Mesenchymal stem cell (in vitro differentiated cells and primary cell): ENCODE data around the gene PTPRN2.
"Not testable (repeated sequence)": the region's sequence is repeated elsewhere in the genome, so short reads cannot be mapped to it uniquely, and the experiment has no call there.

Experiments used
- DNase-seq: peaks from one replicate; pipeline ENCODE4 v3.0.0-alpha.2; 2013
- H2AFZ ChIP-seq: one replicate; pipeline ENCODE4 v1.6.1; 2013; ENCODE audit warnings: low read depth, mild to moderate bottlenecking, control low read depth, inconsistent platforms, low read length, moderate library complexity
- H2AK5ac ChIP-seq: 2 replicates; pipeline ENCODE4 v1.6.1; 2013; ENCODE audit warnings: low read length, moderate library complexity, mild to moderate bottlenecking, inconsistent platforms; ENCODE audit not compliant: severe bottlenecking
- H2BK120ac ChIP-seq: one replicate; pipeline ENCODE4 v1.6.1; 2013; ENCODE audit warnings: low read depth, mild to moderate bottlenecking, inconsistent platforms, low read length, moderate library complexity
- H2BK12ac ChIP-seq, 2 experiments: one replicate each; pipeline ENCODE4 v1.6.1; 2013; ENCODE audit warnings: inconsistent platforms in 2 of 2, low read length in 2 of 2, mild to moderate bottlenecking in 2 of 2, moderate library complexity in 2 of 2, control low read depth in 1 of 2
- H2BK15ac ChIP-seq: one replicate; pipeline ENCODE4 v1.6.1; 2013; ENCODE audit warnings: mild to moderate bottlenecking, low read depth, inconsistent platforms; ENCODE audit not compliant: poor library complexity, severe bottlenecking
- H2BK5ac ChIP-seq: 2 replicates; pipeline ENCODE4 v1.6.1; 2013; ENCODE audit warnings: low read depth, mild to moderate bottlenecking, low read length, control low read depth, inconsistent platforms; ENCODE audit not compliant: poor library complexity, severe bottlenecking
- H3K14ac ChIP-seq, 2 experiments: one replicate each; pipeline ENCODE4 v1.6.1; 2013; ENCODE audit warnings: inconsistent platforms in 2 of 2, low read length in 2 of 2, control low read depth in 1 of 2, mild to moderate bottlenecking in 1 of 2, moderate library complexity in 1 of 2
- H3K18ac ChIP-seq, 2 experiments: one replicate each; pipeline ENCODE4 v1.6.1; 2013; ENCODE audit warnings: inconsistent platforms in 2 of 2, low read length in 2 of 2, control low read depth in 1 of 2, low read depth in 1 of 2, mild to moderate bottlenecking in 1 of 2
- H3K23ac ChIP-seq, 2 experiments: one replicate each; pipeline ENCODE4 v1.6.1; 2013; ENCODE audit warnings: inconsistent platforms in 2 of 2, low read length in 2 of 2, mild to moderate bottlenecking in 2 of 2, moderate library complexity in 2 of 2, control low read depth in 1 of 2
- H3K27ac ChIP-seq: 2 replicates; pipeline ENCODE4 v1.5.1; 2013; ENCODE audit warnings: mild to moderate bottlenecking, moderate library complexity, low read length, control low read depth, inconsistent platforms; ENCODE audit not compliant: poor library complexity, severe bottlenecking
- H3K27me3 ChIP-seq, 2 experiments: 2 replicates each; pipeline versions ENCODE4 v1.6.1 to v1.7.0; 2013; ENCODE audit warnings: low read length in 2 of 2, mild to moderate bottlenecking in 2 of 2, moderate library complexity in 2 of 2, control low read depth in 1 of 2, inconsistent platforms in 1 of 2; ENCODE audit not compliant: control insufficient read depth in 1 of 2, insufficient read depth in 1 of 2
- H3K36me3 ChIP-seq, 2 experiments: 2 replicates each; pipeline versions ENCODE4 v1.6.1 to v1.7.0; 2013; ENCODE audit warnings: low read length in 2 of 2, control low read depth in 1 of 2, inconsistent platforms in 1 of 2, low read depth in 1 of 2, mild to moderate bottlenecking in 1 of 2; ENCODE audit not compliant: insufficient read depth in 2 of 2, control insufficient read depth in 1 of 2
- H3K4ac ChIP-seq, 2 experiments: one replicate each; pipeline ENCODE4 v1.6.1; 2013; ENCODE audit warnings: inconsistent platforms in 2 of 2, low read length in 2 of 2, mild to moderate bottlenecking in 2 of 2, moderate library complexity in 2 of 2, control low read depth in 1 of 2, low read depth in 1 of 2
- H3K4me1 ChIP-seq: 2 replicates; pipeline ENCODE4 v1.6.1; 2013; ENCODE audit warnings: low read depth, low read length, control low read depth; ENCODE audit not compliant: control insufficient read depth, insufficient read depth
- H3K4me2 ChIP-seq: 2 replicates; pipeline ENCODE4 v1.6.1; 2013; ENCODE audit warnings: low read length, mild to moderate bottlenecking, inconsistent platforms; ENCODE audit not compliant: poor library complexity, severe bottlenecking
- H3K4me3 ChIP-seq, 2 experiments: 2 replicates each; pipeline versions ENCODE4 v1.5.1 to v1.7.0; 2013; ENCODE audit warnings: low read length in 2 of 2, mild to moderate bottlenecking in 2 of 2, control low read depth in 1 of 2, low read depth in 1 of 2; ENCODE audit not compliant: insufficient read depth in 1 of 2
- H3K79me1 ChIP-seq: replicated peaks from 2 replicates; pipeline ENCODE4 v1.6.1; 2013; ENCODE audit warnings: mild to moderate bottlenecking, control low read depth, low read length, inconsistent platforms; ENCODE audit not compliant: poor library complexity, severe bottlenecking
- H3K9ac ChIP-seq: 2 replicates; pipeline ENCODE4 v1.7.0; 2013; ENCODE audit warnings: mild to moderate bottlenecking, low read length, moderate library complexity
- H3K9me3 ChIP-seq: 2 replicates; pipeline ENCODE4 v1.7.0; 2013; ENCODE audit warnings: mild to moderate bottlenecking, low read length; ENCODE audit not compliant: control insufficient read depth
- H4K8ac ChIP-seq: one replicate; pipeline ENCODE4 v1.6.1; 2013; ENCODE audit warnings: inconsistent platforms, mild to moderate bottlenecking, low read length, moderate library complexity
- H4K91ac ChIP-seq: one replicate; pipeline ENCODE4 v1.6.1; 2013; ENCODE audit warnings: mild to moderate bottlenecking, low read length, inconsistent platforms
- WGBS: methylation state at CpG from one replicate; pipeline ENCODE4 v1.1.7; 2013; ENCODE audit warnings: mixed read lengths; 5-methylcytosine and 5-hydroxymethylcytosine counted together

The PTPRN2 gene

DNA sequence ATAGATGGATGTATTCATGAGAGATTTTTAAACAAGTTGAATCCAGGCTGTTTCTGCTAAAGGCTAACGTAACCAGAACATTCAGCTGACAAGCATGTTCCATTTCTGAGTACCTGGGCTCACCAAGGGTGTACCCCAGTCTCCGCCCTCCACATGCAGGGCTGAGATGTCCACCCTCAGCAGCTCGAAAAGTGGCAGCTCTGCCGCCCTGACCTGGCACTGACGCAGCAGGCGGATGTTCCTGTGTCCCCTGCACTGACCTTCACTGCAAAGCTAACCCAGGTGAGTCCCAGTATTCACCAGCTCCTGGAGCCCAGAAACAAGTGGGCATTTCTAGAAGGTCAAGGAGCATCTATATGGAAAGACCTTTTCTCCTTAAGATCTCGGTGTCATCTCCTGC, 437.4 kb downstream of the PTPRN2 start:
- H3K9me3 ChIP-seq: peaks cover 15% of the 10 kb centered on the region
- H3K27me3 ChIP-seq: no peaks in the 10 kb centered on the region
- no peaks in the 10 kb centered on the region for H3K79me1 ChIP-seq
- no peak overlapping the region for H3K18ac ChIP-seq
- H3K4me1 ChIP-seq: no peaks in the 10 kb centered on the region
- no peak overlapping the region for H3K23ac ChIP-seq
- no peak overlapping the region for H2BK12ac ChIP-seq
- no peak overlapping the region for H4K8ac ChIP-seq
- H2AFZ ChIP-seq: no peak overlapping the region
- DNase-seq: no peak
- no peak overlapping the region for H3K4me3 ChIP-seq
- no peak overlapping the region for H3K9ac ChIP-seq
- no peak overlapping the region for H4K91ac ChIP-seq
- H2BK15ac ChIP-seq: no peak overlapping the region
- no peak overlapping the region for H2BK120ac ChIP-seq
- 82% methylated on average over 7 of the region's 7 CpGs for WGBS
- H2BK5ac ChIP-seq: no peak overlapping the region
- no peak overlapping the region for H3K27ac ChIP-seq
- no peak overlapping the region for H2AK5ac ChIP-seq
- no peak overlapping the region for H3K14ac ChIP-seq
- no peaks in the 10 kb centered on the region for H3K36me3 ChIP-seq
- H3K4me2 ChIP-seq: no peak overlapping the region
- no peak overlapping the region for H3K4ac ChIP-seq

DNA sequence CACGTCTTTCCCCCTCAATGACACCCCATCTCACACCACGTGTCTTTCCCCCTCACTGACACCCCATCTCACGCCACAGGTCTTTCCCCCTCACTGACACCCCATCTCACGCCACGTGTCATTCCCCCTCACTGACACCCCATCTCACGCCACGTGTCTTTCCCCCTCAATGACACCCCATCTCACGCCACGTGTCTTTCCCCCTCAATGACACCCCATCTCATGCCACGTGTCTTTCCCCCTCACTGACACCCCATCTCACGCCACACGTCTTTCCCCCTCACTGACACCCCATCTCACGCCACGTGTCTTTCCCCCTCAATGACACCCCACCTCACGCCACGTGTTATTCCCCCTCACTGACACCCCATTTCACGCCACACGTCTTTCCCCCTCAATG, 440.2 kb downstream of the PTPRN2 start:
- not testable (repeated sequence) for H3K4me2 ChIP-seq, H2BK120ac ChIP-seq, H3K36me3 ChIP-seq, H3K79me1 ChIP-seq, H3K4ac ChIP-seq, H2AK5ac ChIP-seq, H3K27me3 ChIP-seq, H3K14ac ChIP-seq, H3K18ac ChIP-seq, H2BK15ac ChIP-seq, H3K9ac ChIP-seq, H4K91ac ChIP-seq, H3K4me1 ChIP-seq, H2AFZ ChIP-seq, H2BK5ac ChIP-seq, H3K23ac ChIP-seq, H3K27ac ChIP-seq, H4K8ac ChIP-seq, DNase-seq, H2BK12ac ChIP-seq
- peaks cover 13% of the 10 kb centered on the region for H3K9me3 ChIP-seq
- WGBS: 86% methylated on average over 18 of the region's 18 CpGs
- H3K4me3 ChIP-seq: peak overlapping the region in 1 of 2 experiments; percentile 15

DNA sequence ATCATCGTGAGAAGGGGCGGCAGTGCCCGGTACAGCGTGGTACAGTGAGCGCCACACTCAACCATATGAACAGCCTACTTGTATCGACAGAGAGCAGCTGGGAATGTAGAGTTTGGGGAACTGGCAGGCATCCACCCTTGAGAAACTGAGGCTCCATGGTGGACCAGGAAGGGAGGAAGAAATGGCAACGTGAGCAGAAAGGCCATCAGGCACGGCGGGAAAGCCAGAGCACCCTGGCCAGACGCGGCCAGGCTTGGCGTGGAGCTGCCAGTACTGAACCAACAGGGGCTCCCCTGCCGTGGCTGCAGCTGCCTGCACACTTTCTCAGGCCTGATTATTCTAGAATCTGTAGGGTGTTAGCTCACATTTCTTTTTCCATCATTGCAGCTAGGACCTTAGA, 442.3 kb downstream of the PTPRN2 start:
- H2AFZ ChIP-seq: no peak overlapping the region
- no peak overlapping the region for H2AK5ac ChIP-seq
- H3K27me3 ChIP-seq: no peaks in the 10 kb centered on the region
- no peak overlapping the region for H2BK120ac ChIP-seq
- no peak overlapping the region for H3K23ac ChIP-seq
- no peaks in the 10 kb centered on the region for H3K4me1 ChIP-seq
- H4K8ac ChIP-seq: no peak overlapping the region
- H3K36me3 ChIP-seq: no peaks in the 10 kb centered on the region
- no peak overlapping the region for H2BK12ac ChIP-seq
- H3K4me2 ChIP-seq: no peak overlapping the region
- no peak overlapping the region for H3K27ac ChIP-seq
- H3K79me1 ChIP-seq: no peaks in the 10 kb centered on the region
- H3K9ac ChIP-seq: no peak overlapping the region
- peaks cover 10% of the 10 kb centered on the region for H3K9me3 ChIP-seq
- WGBS: 89% methylated on average over 13 of the region's 13 CpGs
- no peak overlapping the region for H3K4me3 ChIP-seq
- no peak overlapping the region for H4K91ac ChIP-seq
- H2BK15ac ChIP-seq: no peak overlapping the region
- no peak overlapping the region for H2BK5ac ChIP-seq
- DNase-seq: no peak
- H3K14ac ChIP-seq: no peak overlapping the region
- no peak overlapping the region for H3K4ac ChIP-seq
- no peak overlapping the region for H3K18ac ChIP-seq

DNA sequence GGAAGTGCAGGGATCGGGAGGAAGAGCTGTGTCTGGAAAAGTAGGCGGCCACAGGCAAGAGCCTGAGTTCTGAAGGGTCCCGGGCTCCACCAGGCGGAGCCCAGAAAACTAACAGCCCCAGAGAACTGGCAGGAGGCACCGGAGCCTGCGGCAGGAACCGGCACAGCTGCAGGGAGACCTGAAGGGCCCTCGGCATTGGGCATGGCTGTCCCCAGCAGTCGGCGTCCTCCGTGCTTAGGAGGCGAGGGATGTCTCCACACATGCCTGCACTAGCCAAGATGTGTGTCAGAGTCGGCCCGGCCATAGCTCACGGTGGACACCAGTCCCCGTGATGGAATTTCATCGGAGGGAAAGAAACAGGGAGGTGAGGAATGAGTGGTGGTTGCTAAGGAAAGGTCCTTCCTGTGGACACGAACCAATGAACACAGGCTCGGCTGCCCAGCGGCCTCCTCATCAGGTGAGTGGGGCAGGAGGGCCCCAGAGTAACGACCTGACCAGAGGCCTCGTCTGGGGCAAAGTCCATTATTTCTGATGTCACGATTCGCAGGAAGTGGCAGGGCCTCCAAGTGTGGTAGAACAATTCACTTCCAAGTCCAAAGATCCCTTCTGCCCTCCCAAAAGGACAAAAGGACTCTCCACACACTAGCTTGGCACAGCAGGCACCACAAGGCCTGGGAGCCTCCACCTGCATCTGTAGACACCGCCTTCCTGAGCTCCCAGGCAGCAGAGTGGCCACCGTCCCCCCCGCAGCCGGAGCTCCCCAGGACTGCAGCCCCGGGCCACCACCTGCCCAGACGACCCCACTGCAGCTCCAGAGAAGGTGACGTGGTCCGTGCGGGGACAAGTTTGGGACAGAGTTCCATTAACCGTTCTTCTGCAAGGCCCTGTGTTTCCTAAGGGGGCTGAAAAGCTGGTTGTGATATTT, 444.2 kb downstream of the PTPRN2 start:
- Histone ChIP-seq H2BK15ac (no peak overlapping the region), H3K9me3 (peaks cover 12% of the 10 kb centered on the region), H3K18ac (no peak overlapping the region), H3K79me1 (no peaks in the 10 kb centered on the region), H3K4me1 (no peaks in the 10 kb centered on the region), H2BK12ac (no peak overlapping the region), H3K27me3 (no peaks in the 10 kb centered on the region), H2BK5ac (no peak overlapping the region), H3K4me3 (no peak overlapping the region), H2BK120ac (no peak overlapping the region), H3K4me2 (no peak overlapping the region), H3K4ac (no peak overlapping the region), H4K91ac (no peak overlapping the region), H3K23ac (no peak overlapping the region), H3K27ac (no peak overlapping the region), H2AFZ (no peak overlapping the region), H3K36me3 (no peaks in the 10 kb centered on the region), H4K8ac (no peak overlapping the region), H2AK5ac (no peak overlapping the region), H3K14ac (no peak overlapping the region), H3K9ac (no peak overlapping the region)
- DNase-seq: no peak
- WGBS: 81% methylated on average over 34 of the region's 34 CpGs
